ENCODE measurements around the gene ZFAND3.

DNA sequence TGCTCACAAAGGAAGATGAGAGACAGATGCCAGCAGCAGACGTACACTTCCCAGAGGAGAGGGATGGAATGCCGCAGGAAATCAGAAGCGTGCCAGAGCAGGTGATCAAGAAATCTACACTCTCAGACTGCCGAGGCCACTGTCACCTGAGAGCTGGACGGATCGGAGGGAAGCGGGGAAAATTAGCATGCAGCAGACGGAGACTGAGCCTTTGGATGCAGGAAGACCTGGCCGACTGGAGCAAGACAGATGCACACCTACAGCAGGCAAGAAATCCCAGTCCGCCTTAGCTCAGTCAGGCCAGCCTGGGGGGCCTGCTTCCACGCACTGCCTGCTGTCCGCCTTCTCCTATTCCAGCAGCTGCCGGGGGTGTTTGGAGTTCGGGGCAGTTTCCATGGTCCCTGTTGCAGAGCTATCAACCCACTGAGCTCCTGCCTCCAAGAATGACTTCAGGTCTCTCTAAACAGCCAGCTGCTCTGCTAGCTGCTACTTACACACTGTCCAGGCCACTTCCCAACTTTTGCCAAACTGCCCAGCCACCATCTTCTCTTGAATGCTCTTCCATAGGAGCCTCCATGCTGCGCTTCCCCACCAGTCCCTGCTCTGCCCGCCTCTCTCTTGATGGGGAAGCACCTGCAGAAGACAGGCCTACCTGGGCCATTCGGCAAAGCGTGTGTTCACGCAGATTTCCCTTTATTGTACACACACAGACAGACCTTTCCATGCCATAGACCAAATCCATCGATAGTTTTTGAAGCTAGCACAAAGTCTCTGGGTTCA lies 368.5 kb downstream of the ZFAND3 start:
- TF ChIP-seq, protein P1, sequence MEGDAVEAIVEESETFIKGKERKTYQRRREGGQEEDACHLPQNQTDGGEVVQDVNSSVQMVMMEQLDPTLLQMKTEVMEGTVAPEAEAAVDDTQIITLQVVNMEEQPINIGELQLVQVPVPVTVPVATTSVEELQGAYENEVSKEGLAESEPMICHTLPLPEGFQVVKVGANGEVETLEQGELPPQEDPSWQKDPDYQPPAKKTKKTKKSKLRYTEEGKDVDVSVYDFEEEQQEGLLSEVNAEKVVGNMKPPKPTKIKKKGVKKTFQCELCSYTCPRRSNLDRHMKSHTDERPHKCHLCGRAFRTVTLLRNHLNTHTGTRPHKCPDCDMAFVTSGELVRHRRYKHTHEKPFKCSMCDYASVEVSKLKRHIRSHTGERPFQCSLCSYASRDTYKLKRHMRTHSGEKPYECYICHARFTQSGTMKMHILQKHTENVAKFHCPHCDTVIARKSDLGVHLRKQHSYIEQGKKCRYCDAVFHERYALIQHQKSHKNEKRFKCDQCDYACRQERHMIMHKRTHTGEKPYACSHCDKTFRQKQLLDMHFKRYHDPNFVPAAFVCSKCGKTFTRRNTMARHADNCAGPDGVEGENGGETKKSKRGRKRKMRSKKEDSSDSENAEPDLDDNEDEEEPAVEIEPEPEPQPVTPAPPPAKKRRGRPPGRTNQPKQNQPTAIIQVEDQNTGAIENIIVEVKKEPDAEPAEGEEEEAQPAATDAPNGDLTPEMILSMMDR (IDR thresholded peaks at IDR 0.05): no peak
- TF ChIP-seq TFCP2L1 (CRISPR knock-in tag; IDR thresholded peaks at IDR 0.05): no peak
- TF ChIP-seq EP300 (IDR thresholded peaks at IDR 0.05): no peak
- no peak for TF ChIP-seq MAX (IDR thresholded peaks at IDR 0.05)
- TF ChIP-seq CHD2 (IDR thresholded peaks at IDR 0.05; ENCODE audit: low read length, partially characterized antibody): no peak
- TF ChIP-seq RAD21 (conservative IDR thresholded peaks at IDR 0.05 in 1 of 2, IDR thresholded peaks at IDR 0.05 in 1 of 2): no peak
- no peak for TF ChIP-seq MAFK (IDR thresholded peaks at IDR 0.05; ENCODE audit: partially characterized antibody)
- no peak for TF ChIP-seq CEBPB (IDR thresholded peaks at IDR 0.05)
- no peak for TF ChIP-seq MYC (IDR thresholded peaks at IDR 0.05; ENCODE audit: borderline replicate concordance, low read length)
- TF ChIP-seq, protein P2, sequence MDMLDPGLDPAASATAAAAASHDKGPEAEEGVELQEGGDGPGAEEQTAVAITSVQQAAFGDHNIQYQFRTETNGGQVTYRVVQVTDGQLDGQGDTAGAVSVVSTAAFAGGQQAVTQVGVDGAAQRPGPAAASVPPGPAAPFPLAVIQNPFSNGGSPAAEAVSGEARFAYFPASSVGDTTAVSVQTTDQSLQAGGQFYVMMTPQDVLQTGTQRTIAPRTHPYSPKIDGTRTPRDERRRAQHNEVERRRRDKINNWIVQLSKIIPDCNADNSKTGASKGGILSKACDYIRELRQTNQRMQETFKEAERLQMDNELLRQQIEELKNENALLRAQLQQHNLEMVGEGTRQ (IDR thresholded peaks at IDR 0.05): no peak

Data from A549 (cell line).